Thoracic aorta (tissue), 2 donors: ENCODE measurements around the gene RPTOR. TPM values are rescaled to one million over a fixed set of nuclear protein-coding genes. Genes with fewer than 3 reads are reported as not detected.

Source experiments
- ATAC-seq: fragments of 150-250 bp; one replicate; pipeline ENCODE4 v1.8.0; 2017; ENCODE audit warnings: low read depth; ENCODE audit not compliant: insufficient number of reproducible peaks, low FRiP score
- DNase-seq: peaks from one replicate; pipeline ENCODE4 v3.0.0-alpha.2; 2020; ENCODE audit warnings: low spot score
- H3K27ac ChIP-seq, 2 donors: fragments of 200-600 bp; sonication (generic); 1 replicate in 1 of 2; 2 replicates in 1 of 2; pipeline ENCODE4 v1.5.1; 2016; ENCODE audit warnings: mild to moderate bottlenecking in 2 of 2, moderate library complexity in 2 of 2
- H3K27me3 ChIP-seq: fragments of 200-600 bp; sonication (generic); replicated peaks from 2 replicates; pipeline ENCODE4 v1.6.0; 2016; ENCODE audit warnings: mild to moderate bottlenecking; ENCODE audit not compliant: insufficient read depth
- H3K36me3 ChIP-seq: fragments of 200-600 bp; sonication (generic); one replicate; pipeline ENCODE4 v1.5.1; 2016
- H3K4me1 ChIP-seq, 2 donors: fragments of 200-600 bp; sonication (generic); 1 replicate in 1 of 2; 2 replicates in 1 of 2; pipeline versions ENCODE4 v1.5.1 to v1.6.0; 2016; ENCODE audit warnings: low read depth in 2 of 2, mild to moderate bottlenecking in 1 of 2; ENCODE audit not compliant: control insufficient read depth in 1 of 2
- H3K4me3 ChIP-seq: fragments of 200-600 bp; sonication (generic); 2 replicates; pipeline ENCODE4 v1.5.1; 2016; ENCODE audit warnings: mild to moderate bottlenecking
- H3K9me3 ChIP-seq: fragments of 200-600 bp; sonication (generic); 2 replicates; pipeline ENCODE4 v1.5.1; 2016
- CTCF ChIP-seq: fragments of 200-600 bp; sonication (generic); IDR thresholded peaks from one replicate; pipeline ENCODE4 v1.5.1; 2019; ENCODE audit warnings: antibody characterized with exemption
- total RNA-seq, 2 donors: library from RNA; depleted of rRNA; stranded (reverse); fragments of >200 nt; gene quantifications; one replicate each; pipeline versions ENCODE4 v1.1.0 to v1.2.3, GENCODE V29; 2016

RPTOR gene
- total RNA-seq, 2 donors from 2014 or later: 42.0 to 47.4 TPM

GRCh38 chr17:80599546-80600305 is 55.1 kb downstream of the RPTOR start:
- Histone ChIP-seq H3K4me1 (no peaks in the 10 kb centered on the region), H3K4me3 (no peak overlapping the region), H3K36me3 (no peaks in the 10 kb centered on the region), H3K27me3 (no peaks in the 10 kb centered on the region), H3K27ac (no peak overlapping the region), H3K9me3 (no peaks in the 10 kb centered on the region)
- no peak for DNase-seq
- TF ChIP-seq CTCF: no peak
- ATAC-seq: no peak

GRCh38 chr17:80601146-80601545 is 56.5 kb downstream of the RPTOR start:
- Histone ChIP-seq H3K9me3 (no peaks in the 10 kb centered on the region), H3K4me1 (no peaks in the 10 kb centered on the region), H3K27ac (no peak overlapping the region), H3K27me3 (no peaks in the 10 kb centered on the region), H3K4me3 (no peak overlapping the region), H3K36me3 (no peaks in the 10 kb centered on the region)
- no peak for TF ChIP-seq CTCF
- no peak for ATAC-seq
- DNase-seq: no peak

GRCh38 chr17:80603396-80603795 is 58.8 kb downstream of the RPTOR start:
- no peaks in the 10 kb centered on the region for H3K36me3 ChIP-seq
- no peak overlapping the region for H3K4me3 ChIP-seq
- no peaks in the 10 kb centered on the region for H3K4me1 ChIP-seq
- H3K27me3 ChIP-seq: no peaks in the 10 kb centered on the region
- ATAC-seq (no peak), DNase-seq (no peak)
- no peak for TF ChIP-seq CTCF
- no peaks in the 10 kb centered on the region for H3K9me3 ChIP-seq
- H3K27ac ChIP-seq: no peak overlapping the region

GRCh38 chr17:80604009-80604669 is 59.5 kb downstream of the RPTOR start:
- Histone ChIP-seq H3K36me3 (no peaks in the 10 kb centered on the region), H3K4me1 (no peaks in the 10 kb centered on the region), H3K9me3 (no peaks in the 10 kb centered on the region), H3K27ac (no peak overlapping the region), H3K4me3 (no peak overlapping the region), H3K27me3 (no peaks in the 10 kb centered on the region)
- TF ChIP-seq CTCF: no peak
- DNase-seq (no peak), ATAC-seq (no peak)

GRCh38 chr17:80604670-80605010 is 60.0 kb downstream of the RPTOR start:
- H3K4me3 ChIP-seq: no peak overlapping the region
- no peaks in the 10 kb centered on the region for H3K27me3 ChIP-seq
- no peak for TF ChIP-seq CTCF
- DNase-seq (no peak), ATAC-seq (no peak)
- H3K4me1 ChIP-seq: no peaks in the 10 kb centered on the region
- no peaks in the 10 kb centered on the region for H3K9me3 ChIP-seq
- no peaks in the 10 kb centered on the region for H3K36me3 ChIP-seq
- H3K27ac ChIP-seq: no peak overlapping the region
